ENCODE data around the gene PTMA. TPM values are rescaled to one million over a fixed set of nuclear protein-coding genes. Genes with fewer than 3 reads are reported as not detected.
"Not testable (repeated sequence)": the region's sequence is repeated elsewhere in the genome, so short reads cannot be mapped to it uniquely, and the experiment has no call there.

Gene PTMA
- total RNA-seq (1,458 TPM), polyA plus RNA-seq (1,000 to 10,000 TPM; 1,762 to 2,131 (median 2,045) TPM)

- ATAC-seq (ENCODE audit: low read depth in 2 of 2) = peak; percentile 75 to 78
- Histone ChIP-seq H3K9me3 (ENCODE audit: control insufficient read depth in 2 of 2, low read length in 2 of 2) (no peaks in the 10 kb centered on the region), H3K27ac (ENCODE audit: insufficient read depth, low read length, poor library complexity, severe bottlenecking) (peak within 1 kb of the TSS; percentile 100), H3K36me3 (ENCODE audit: control insufficient read depth, insufficient read depth, low read length) (peaks cover 16% of the 10 kb centered on the region), H3K4me3 (ENCODE audit: low read depth, low read length) (peak within 1 kb of the TSS; percentile 87), H3K4me1 (ENCODE audit: control insufficient read depth, insufficient read depth, low read length, poor library complexity, severe bottlenecking) (peaks cover 46% of the 10 kb centered on the region), H3K27me3 (ENCODE audit: control insufficient read depth, insufficient read depth, low read length) (no peaks in the 10 kb centered on the region)
- Mint-ChIP-seq H3K9me3 (peaks cover 0 to 8% (median 0%) of the 10 kb centered on the region in 7 donors), H3K27ac (peak within 1 kb of the TSS; percentile 100), H3K27me3 (peaks cover 29% of the 10 kb centered on the region), H3K4me3 (peak within 1 kb of the TSS; percentile 98 to 100 (median 100)), H3K36me3 (peaks cover 22% of the 10 kb centered on the region), H3K4me1 (peaks cover 7 to 50% (median 32%) of the 10 kb centered on the region in 4 donors)
- peak; percentile 99 to 100 (median 100) for DNase-seq
Observed at GRCh38 chr2:231707927-231708772, at the start of gene PTMA. TSS of gene PTMA (plus strand) at chr2:231708525. CDS start at chr2:231708707, 182 bp downstream.

GRCh38 chr2:231660073-231660472 is 48.3 kb upstream of the PTMA start:
- H3K27ac ChIP-seq (ENCODE audit: insufficient read depth, low read length, poor library complexity, severe bottlenecking); ATAC-seq (ENCODE audit: low read depth in 2 of 2); H3K27me3 Mint-ChIP-seq; H3K36me3 ChIP-seq (ENCODE audit: control insufficient read depth, insufficient read depth, low read length); H3K4me3 ChIP-seq (ENCODE audit: low read depth, low read length); H3K9me3 ChIP-seq (ENCODE audit: control insufficient read depth in 2 of 2, low read length in 2 of 2); H3K27me3 ChIP-seq (ENCODE audit: control insufficient read depth, insufficient read depth, low read length); H3K36me3 Mint-ChIP-seq; DNase-seq; H3K9me3 Mint-ChIP-seq: not testable (repeated sequence)
- Mint-ChIP-seq H3K27ac (peak overlapping the region in 1 of 3 donors; percentile 98), H3K4me3 (peak overlapping the region in 2 of 4 donors; percentile 76 to 86), H3K4me1 (peaks cover 0 to 27% (median 16%) of the 10 kb centered on the region in 4 donors)
- peaks cover 17% of the 10 kb centered on the region for H3K4me1 ChIP-seq (ENCODE audit: control insufficient read depth, insufficient read depth, low read length, poor library complexity, severe bottlenecking)

GRCh38 chr2:231660860-231661259 is 47.5 kb upstream of the PTMA start:
- Histone ChIP-seq H3K36me3 (ENCODE audit: control insufficient read depth, insufficient read depth, low read length) (no peaks in the 10 kb centered on the region), H3K9me3 (ENCODE audit: control insufficient read depth in 2 of 2, low read length in 2 of 2) (no peaks in the 10 kb centered on the region), H3K4me3 (ENCODE audit: low read depth, low read length) (no peak overlapping the region), H3K27ac (ENCODE audit: insufficient read depth, low read length, poor library complexity, severe bottlenecking) (peak overlapping the region; percentile 95), H3K4me1 (ENCODE audit: control insufficient read depth, insufficient read depth, low read length, poor library complexity, severe bottlenecking) (peaks cover 17% of the 10 kb centered on the region), H3K27me3 (ENCODE audit: control insufficient read depth, insufficient read depth, low read length) (no peaks in the 10 kb centered on the region)
- Mint-ChIP-seq H3K36me3 (no peaks in the 10 kb centered on the region), H3K27me3 (peaks cover 9% of the 10 kb centered on the region), H3K4me1 (peaks cover 0 to 31% (median 17%) of the 10 kb centered on the region in 4 donors), H3K4me3 (peak overlapping the region; percentile 13 to 88 (median 86)), H3K9me3 (peaks cover 0 to 4% (median 0%) of the 10 kb centered on the region in 7 donors), H3K27ac (peak overlapping the region; percentile 98)
- no peak for ATAC-seq (ENCODE audit: low read depth in 2 of 2)
- DNase-seq = no peak

- Histone ChIP-seq H3K27me3 (ENCODE audit: control insufficient read depth, insufficient read depth, low read length) (no peaks in the 10 kb centered on the region), H3K4me1 (ENCODE audit: control insufficient read depth, insufficient read depth, low read length, poor library complexity, severe bottlenecking) (peaks cover 17% of the 10 kb centered on the region), H3K9me3 (ENCODE audit: control insufficient read depth in 2 of 2, low read length in 2 of 2) (no peaks in the 10 kb centered on the region), H3K4me3 (ENCODE audit: low read depth, low read length) (peak overlapping the region; percentile 68), H3K36me3 (ENCODE audit: control insufficient read depth, insufficient read depth, low read length) (no peaks in the 10 kb centered on the region), H3K27ac (ENCODE audit: insufficient read depth, low read length, poor library complexity, severe bottlenecking) (peak overlapping the region; percentile 95)
- peak overlapping the region; percentile 98 for H3K27ac Mint-ChIP-seq
- H3K4me3 Mint-ChIP-seq = peak overlapping the region; percentile 86 to 88 (median 86)
- no peaks in the 10 kb centered on the region for H3K36me3 Mint-ChIP-seq
- peaks cover 0 to 31% (median 17%) of the 10 kb centered on the region in 4 donors for H3K4me1 Mint-ChIP-seq
- peaks cover 0 to 4% (median 0%) of the 10 kb centered on the region in 7 donors for H3K9me3 Mint-ChIP-seq
- ATAC-seq (ENCODE audit: low read depth in 2 of 2) (no peak), DNase-seq (peak in 1 of 3 donors; percentile 76)
- H3K27me3 Mint-ChIP-seq = peaks cover 9% of the 10 kb centered on the region
Observed at GRCh38 chr2:231661422-231662027, 46.8 kb upstream of the PTMA start.

GRCh38 chr2:231662028-231662810 is 46.1 kb upstream of the PTMA start:
- peak overlapping the region; percentile 86 to 88 (median 86) for H3K4me3 Mint-ChIP-seq
- peaks cover 0 to 4% (median 0%) of the 10 kb centered on the region in 7 donors for H3K9me3 Mint-ChIP-seq
- Histone ChIP-seq H3K36me3 (ENCODE audit: control insufficient read depth, insufficient read depth, low read length) (no peaks in the 10 kb centered on the region), H3K4me1 (ENCODE audit: control insufficient read depth, insufficient read depth, low read length, poor library complexity, severe bottlenecking) (peaks cover 17% of the 10 kb centered on the region), H3K9me3 (ENCODE audit: control insufficient read depth in 2 of 2, low read length in 2 of 2) (no peaks in the 10 kb centered on the region), H3K4me3 (ENCODE audit: low read depth, low read length) (peak overlapping the region; percentile 68), H3K27me3 (ENCODE audit: control insufficient read depth, insufficient read depth, low read length) (no peaks in the 10 kb centered on the region), H3K27ac (ENCODE audit: insufficient read depth, low read length, poor library complexity, severe bottlenecking) (peak overlapping the region; percentile 95)
- ATAC-seq (ENCODE audit: low read depth in 2 of 2) (peak; percentile 89 to 91), DNase-seq (peak; percentile 91 to 99 (median 99))
- H3K27me3 Mint-ChIP-seq = peaks cover 9% of the 10 kb centered on the region
- H3K27ac Mint-ChIP-seq = peak overlapping the region; percentile 98
- H3K36me3 Mint-ChIP-seq = no peaks in the 10 kb centered on the region
- peaks cover 0 to 31% (median 17%) of the 10 kb centered on the region in 4 donors for H3K4me1 Mint-ChIP-seq

GRCh38 chr2:231662811-231663457 is 45.4 kb upstream of the PTMA start:
- H3K4me1 ChIP-seq (ENCODE audit: control insufficient read depth, insufficient read depth, low read length, poor library complexity, severe bottlenecking) = peaks cover 17% of the 10 kb centered on the region
- peaks cover 0 to 31% (median 17%) of the 10 kb centered on the region in 4 donors for H3K4me1 Mint-ChIP-seq
- peaks cover 0 to 4% (median 0%) of the 10 kb centered on the region in 7 donors for H3K9me3 Mint-ChIP-seq
- H3K36me3 Mint-ChIP-seq = no peaks in the 10 kb centered on the region
- peak overlapping the region; percentile 98 for H3K27ac Mint-ChIP-seq
- no peaks in the 10 kb centered on the region for H3K27me3 ChIP-seq (ENCODE audit: control insufficient read depth, insufficient read depth, low read length)
- H3K9me3 ChIP-seq (ENCODE audit: control insufficient read depth in 2 of 2, low read length in 2 of 2) = no peaks in the 10 kb centered on the region
- H3K27me3 Mint-ChIP-seq = peaks cover 5% of the 10 kb centered on the region
- peak overlapping the region; percentile 51 for H3K4me3 ChIP-seq (ENCODE audit: low read depth, low read length)
- H3K4me3 Mint-ChIP-seq = peak overlapping the region; percentile 86 to 88 (median 86)
- no peaks in the 10 kb centered on the region for H3K36me3 ChIP-seq (ENCODE audit: control insufficient read depth, insufficient read depth, low read length)
- DNase-seq (no peak), ATAC-seq (ENCODE audit: low read depth in 2 of 2) (no peak)
- peak overlapping the region; percentile 95 for H3K27ac ChIP-seq (ENCODE audit: insufficient read depth, low read length, poor library complexity, severe bottlenecking)
